Nasal cavity respiratory epithelium epithelial cell of viscerocranial mucosa (primary cell): ENCODE measurements around the gene ABCG2. TPM values are rescaled to one million over a fixed set of nuclear protein-coding genes. Genes with fewer than 3 reads are reported as not detected.

Experiments
- total RNA-seq: library from RNA; depleted of rRNA; stranded (reverse); fragments of >200 nt; gene quantifications from 2 replicates; pipeline ENCODE4 v1.2.3, GENCODE V29; 2014

ABCG2 gene
- 0.21 and 0.68 TPM in 2 replicates for total RNA-seq

DNA sequence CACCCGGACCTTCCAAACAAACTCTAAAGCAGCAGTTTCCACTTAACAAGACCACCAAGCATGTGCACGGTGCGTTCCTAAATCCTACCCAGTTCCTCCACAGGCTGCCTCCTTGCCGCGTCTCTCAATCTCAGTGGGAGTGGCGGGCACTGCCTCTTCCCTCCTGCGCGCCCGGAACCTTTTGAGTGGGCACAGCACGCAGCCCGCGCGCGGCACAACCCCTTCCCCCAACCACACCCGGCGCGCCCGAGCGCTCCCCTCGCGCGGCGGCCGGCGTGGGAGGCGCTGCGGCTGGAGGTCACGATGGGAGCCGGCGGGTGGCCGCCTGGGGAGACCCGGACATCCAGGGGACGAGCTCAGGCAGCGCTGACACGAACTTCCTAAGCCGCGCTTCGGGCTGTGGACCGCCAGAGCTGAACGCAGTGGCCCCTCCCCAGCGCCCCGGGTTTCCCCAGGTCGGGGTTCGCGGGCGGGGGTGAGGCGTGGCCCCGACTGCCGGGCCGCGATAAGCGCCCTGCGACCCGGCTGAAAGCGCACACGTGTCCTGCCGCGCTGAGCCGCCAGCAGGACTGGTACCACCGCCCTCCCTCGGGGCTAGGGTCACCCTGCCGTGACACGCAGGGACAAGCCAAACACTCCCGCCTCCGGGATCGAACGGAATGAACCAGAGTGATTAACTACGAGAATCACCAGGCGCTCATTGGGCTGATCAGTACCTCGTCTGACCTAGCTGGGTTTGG, at the start of gene ABCG2:
ABCG2 (minus strand) TSS at position 151 of the 740 bp plus-strand sequence. CDS start 18,644 bp downstream, outside the sequence.

Other genes starting within 250 kb of the ABCG2 start
- not detected in 2 replicates for gene SPP1, start 182.9 kb downstream of the ABCG2 start, total RNA-seq
- 19.1 and 38.7 TPM in 2 replicates for gene PKD2, start 151.0 kb downstream of the ABCG2 start, total RNA-seq
- 9.3 and 13.0 TPM in 2 replicates for gene PPM1K, start 125.9 kb upstream of the ABCG2 start, total RNA-seq
- gene HERC6, start 220.2 kb upstream of the ABCG2 start, total RNA-seq, result 4.4 and 7.8 TPM in 2 replicates